ENCODE data around the gene NXNL1.
"Not testable (repeated sequence)": the region's sequence is repeated elsewhere in the genome, so short reads cannot be mapped to it uniquely, and the experiment has no call there.

Gene NXNL1, protein sequence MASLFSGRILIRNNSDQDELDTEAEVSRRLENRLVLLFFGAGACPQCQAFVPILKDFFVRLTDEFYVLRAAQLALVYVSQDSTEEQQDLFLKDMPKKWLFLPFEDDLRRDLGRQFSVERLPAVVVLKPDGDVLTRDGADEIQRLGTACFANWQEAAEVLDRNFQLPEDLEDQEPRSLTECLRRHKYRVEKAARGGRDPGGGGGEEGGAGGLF

DNA sequence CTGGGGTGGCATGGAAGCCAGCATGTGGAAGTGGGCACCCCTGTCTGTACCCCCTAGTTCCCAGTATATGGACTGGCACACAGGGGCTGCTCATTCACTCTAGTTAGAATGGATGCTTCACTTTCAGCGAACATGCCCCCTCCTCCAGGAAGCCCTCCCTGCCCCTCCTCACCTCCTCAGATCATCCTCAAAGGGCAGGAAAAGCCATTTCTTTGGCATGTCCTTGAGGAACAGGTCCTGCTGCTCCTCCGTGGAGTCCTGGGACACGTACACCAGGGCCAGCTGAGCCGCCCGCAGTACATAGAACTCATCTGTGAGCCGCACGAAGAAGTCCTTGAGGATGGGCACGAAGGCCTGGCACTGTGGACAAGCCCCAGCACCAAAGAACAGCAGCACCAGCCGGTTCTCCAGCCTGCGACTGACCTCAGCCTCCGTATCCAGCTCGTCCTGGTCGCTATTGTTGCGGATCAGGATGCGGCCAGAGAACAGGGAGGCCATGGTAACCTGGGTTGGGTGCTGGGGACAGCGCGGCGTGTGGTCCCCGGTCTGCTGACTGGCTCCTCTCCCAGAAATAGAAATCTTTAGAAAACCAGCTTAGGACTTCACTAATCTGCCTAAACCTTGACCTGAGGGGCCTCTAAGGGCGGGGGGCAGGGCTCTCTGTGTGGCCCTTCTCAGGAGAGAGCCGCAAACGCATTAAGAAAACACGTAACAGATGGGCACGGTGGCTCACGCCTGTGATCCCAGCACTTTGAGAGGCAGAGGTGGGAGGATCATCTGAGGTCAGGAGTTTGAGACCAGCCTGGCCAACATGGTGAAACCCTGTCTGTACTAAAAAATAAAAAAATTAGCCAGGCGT, at the start of gene NXNL1:
Gene NXNL1 (minus strand): TSS at position 555 of the 859 bp plus-strand sequence. CDS start 57 bp downstream, at position 498.
- DNase-seq, result no peak

DNA sequence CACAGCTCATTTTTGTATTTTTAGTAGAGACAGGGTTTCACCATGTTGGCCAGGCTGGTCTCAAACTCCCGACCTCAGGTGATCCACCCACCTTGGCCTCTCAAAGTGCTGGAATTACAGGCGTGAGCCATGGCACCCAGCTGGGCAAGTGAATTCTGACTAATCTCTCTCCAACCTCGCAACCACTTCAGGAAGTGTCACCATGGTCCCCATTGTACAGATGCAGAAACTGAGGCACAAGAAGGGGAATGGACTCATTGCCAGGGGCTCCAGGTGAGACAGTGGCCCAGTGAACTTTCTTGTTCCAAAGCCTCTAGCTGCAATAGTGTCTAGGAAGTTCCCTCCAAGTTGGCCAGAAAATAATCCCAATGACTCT, 47.8 kb upstream of the NXNL1 start:
- not testable (repeated sequence) for DNase-seq

DNA sequence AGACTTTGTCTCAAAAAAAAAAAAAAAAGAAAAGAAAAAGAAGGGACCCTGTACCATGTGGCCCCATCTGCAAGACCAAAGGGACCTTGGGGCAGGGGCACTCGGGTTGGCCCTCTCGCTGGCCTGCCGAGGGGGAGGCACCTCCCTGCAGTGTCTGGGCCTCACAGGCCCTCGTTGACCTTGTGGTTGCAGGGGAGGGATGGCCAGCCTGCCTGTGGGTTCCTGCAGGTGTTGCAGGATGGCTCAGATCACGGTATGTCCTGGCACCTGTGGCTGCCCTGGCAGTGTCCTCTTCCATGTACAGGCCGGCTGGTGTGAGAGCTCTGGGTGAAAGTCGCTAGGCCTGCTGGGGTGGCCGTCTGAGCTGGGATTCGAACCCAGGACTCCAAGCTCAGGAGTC, 46.0 kb upstream of the NXNL1 start:
- no peak for DNase-seq

DNA sequence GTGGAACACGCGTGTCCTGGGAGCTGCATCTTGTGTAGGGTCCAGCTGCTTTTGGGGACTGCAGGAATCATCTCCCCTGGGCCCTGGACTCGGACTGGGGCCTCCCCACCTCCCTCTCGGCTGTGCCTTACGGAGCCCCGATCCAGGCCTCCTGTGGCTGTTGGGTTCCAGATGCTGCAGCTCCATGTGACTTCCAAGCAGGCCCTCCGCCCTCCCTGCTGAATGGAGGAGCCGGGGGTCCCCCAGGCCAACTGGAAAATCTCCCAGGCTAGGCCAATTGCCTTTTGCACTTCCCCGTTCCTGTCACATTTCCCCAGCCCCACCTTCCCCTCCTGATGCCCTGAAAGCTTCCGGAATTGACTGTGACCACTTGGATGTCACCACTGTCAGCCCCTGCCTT, 44.5 kb upstream of the NXNL1 start:
- DNase-seq, result no peak

DNA sequence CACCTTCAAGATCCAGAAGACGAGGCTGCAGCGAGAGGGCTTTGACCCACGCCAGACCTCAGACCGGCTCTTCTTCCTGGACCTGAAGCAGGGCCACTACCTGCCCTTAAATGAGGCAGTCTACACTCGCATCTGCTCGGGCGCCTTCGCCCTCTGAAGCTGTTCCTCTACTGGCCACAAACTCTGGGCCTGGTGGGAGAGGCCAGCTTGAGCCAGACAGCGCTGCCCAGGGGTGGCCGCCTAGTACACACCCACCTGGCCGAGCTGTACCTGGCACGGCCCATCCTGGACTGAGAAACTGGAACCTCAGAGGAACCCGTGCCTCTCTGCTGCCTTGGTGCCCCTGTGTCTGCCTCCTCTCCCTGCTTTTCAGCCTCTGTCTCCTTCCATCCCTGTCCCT, 43.7 kb upstream of the NXNL1 start:
- no peak for DNase-seq

DNA sequence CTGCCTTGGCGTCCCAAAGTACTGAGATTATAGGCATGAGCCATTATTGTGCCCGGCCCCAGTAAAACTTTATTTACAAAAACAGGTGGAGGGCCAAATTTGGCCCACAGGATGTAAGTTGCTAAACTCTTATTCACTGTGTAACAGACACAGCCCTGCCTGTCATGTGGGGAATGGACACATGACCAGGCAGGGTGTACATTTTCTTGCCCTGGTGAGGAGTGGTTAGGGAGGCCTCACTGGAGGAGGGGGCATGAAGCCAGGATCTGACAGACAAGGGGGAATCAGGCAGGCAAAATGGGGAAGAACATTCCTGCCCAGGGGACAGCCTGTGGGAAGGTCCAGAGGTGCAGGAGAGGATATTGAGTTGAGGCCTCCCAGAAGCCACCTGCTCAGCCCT, 43.3 kb upstream of the NXNL1 start:
- no peak for DNase-seq

DNA sequence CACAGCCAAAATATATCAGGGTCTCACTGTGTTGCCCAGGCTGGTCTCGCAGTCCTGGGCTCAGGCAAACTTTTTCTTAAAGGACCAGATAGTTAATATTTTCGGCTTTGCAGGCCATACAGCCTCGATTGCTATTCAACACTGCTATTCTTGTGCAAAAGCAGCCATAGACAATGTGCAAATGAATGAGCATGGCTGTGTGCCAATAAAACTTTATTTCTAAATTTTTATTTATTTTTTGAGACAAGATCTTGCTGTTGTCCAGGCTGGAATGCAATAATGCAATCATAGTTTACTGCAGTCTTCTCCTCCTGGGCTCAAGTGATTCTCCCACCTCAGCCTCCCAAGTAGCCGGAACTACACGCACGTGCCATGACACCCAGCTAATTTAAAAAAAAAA, 42.5 kb upstream of the NXNL1 start:
- no peak for DNase-seq

DNA sequence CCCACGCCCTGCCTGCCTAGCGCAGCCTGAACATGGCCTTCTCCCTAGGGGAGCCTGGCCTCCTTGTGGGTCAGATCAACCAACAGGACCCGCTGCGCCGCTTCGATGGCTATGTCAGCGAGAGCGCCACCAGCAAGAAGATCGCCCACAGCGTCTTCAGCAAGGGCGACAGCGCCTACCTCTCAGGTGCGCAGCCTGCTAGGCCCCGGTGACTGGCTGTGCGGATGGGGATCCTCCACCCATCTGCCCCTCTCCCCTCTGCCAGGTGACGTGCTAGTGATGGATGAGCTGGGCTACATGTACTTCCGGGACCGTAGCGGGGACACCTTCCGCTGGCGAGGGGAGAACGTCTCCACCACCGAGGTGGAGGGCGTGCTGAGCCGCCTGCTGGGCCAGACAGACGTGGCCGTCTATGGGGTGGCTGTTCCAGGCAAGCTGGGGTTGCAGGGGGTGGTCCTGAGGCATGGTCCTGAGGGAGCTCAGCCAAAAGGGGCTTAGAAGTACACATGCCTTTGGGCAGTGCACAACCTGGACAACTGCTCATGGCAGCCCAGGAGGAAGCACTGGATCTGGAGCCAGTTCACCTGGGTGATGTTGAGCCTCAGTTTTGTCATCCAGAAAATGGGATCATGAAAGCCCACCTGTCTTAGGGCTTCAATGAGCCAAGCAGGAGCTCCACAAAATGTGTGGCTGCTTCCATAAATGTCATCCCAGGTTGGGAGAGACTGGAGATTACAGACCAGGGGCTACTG, 39.9 kb upstream of the NXNL1 start:
- no peak for DNase-seq

DNA sequence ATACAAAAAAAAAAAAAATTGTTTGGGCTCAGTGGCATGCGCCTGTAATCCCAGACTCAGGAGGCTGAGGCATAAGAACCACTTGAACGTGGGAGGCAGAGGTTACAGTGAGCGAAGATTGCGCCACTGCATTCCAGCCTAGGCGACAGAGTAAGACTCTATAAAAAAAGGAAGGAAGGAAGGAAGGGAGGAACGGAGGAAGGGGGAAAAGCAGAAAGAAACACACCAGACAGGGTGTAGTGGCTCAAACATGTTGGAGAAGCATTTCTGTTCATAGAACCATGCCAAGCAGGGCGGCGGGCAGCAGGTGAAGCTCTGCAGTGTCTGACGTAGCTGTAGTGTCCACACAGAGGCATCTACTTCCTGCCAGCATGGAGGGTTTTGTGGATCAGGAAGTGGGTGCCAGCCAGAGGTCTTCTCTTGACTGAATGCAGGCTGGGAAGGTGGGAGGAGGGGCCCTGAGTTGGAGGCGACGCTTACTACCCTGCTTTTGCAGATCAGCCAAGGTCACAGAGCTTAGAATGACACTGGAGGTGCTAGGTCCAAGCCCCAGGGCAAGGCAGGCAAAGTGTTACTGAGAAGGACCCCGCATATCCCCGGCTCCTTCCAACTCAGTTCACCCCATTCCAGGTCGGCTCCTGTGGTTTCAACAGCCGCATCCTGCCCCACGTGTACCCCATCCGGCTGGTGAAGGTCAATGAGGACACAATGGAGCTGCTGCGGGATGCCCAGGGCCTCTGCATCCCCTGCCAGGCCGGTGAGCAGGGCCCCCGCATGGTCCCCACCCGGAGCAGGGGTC, 39.1 kb upstream of the NXNL1 start:
- DNase-seq, result no peak

DNA sequence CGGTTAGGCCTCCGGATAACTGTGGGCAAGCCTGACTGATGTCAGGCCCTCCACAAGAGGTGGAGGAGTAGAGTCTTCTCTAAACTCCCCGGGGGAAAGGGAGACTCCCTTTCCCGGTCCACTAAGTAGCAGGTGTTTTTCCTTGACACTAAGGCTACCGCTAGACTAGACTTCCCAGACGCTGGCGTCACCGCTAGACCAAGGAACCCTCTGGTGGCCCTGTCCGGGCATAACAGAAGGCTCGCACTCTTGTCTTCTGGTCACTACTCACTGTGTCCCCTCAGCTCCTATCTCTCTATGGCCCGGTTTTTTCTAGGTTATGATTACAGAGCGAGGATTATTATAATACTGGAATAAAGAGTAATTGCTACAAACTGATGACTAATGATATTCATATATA, 38.3 kb upstream of the NXNL1 start:
- DNase-seq, result not testable (repeated sequence)

DNA sequence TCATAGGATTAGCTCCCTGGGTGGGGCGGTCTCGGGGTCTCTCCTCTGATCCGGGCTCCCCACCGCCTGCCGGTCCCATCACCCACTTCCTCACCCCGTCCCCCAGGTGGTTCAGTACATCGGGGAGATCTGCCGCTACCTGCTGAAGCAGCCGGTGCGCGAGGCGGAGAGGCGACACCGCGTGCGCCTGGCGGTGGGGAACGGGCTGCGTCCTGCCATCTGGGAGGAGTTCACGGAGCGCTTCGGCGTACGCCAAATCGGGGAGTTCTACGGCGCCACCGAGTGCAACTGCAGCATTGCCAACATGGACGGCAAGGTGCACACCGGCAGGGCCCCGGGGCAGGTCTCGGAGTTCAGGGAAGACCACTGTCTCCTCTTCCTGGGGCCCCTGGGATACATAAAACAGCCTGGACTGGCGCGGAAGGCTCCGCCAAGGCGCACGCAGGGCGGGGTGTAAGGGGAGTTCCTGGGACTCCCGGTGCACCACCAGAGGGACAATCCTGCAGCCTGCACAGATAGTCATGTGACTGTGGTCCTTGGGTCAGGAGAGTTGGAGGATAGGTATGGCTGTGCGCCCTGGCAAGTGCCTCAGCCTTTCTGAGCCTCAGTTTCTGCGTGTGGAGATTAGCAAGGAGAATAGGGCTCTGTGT, 36.5 kb upstream of the NXNL1 start:
- no peak for DNase-seq

DNA sequence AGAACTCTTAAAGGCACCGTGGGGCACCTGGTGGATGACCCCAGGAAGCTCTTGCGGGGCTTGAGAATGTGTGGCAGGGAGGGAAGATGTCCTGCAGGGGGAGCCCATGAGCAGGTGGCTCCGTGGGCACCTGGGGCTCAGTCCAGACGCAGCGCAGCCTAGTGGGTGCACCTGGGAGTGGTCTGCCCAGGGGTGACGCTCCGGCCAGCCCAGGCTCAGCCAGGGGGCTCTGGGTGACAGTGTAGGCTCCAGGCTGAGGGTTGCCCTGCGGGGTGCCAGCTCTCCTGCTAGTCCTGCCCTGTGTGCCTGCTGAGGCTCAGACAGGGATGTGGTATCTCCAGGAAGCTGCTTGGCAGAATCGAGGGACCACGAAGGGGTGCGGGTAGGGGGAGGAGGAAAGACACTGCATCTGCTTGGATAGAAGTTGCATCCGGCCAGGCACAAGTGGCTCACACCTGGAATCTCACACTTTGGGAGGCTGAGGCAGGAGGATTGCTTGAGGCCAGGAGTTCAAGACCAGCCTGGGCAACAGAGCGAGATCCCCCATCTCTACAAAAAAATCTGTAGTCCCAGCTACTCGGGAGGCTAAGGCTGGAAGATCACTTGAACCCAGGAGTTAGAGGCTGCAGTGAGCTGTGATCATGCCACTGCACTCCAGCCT, 35.7 kb upstream of the NXNL1 start:
- DNase-seq, result peak; percentile 27

DNA sequence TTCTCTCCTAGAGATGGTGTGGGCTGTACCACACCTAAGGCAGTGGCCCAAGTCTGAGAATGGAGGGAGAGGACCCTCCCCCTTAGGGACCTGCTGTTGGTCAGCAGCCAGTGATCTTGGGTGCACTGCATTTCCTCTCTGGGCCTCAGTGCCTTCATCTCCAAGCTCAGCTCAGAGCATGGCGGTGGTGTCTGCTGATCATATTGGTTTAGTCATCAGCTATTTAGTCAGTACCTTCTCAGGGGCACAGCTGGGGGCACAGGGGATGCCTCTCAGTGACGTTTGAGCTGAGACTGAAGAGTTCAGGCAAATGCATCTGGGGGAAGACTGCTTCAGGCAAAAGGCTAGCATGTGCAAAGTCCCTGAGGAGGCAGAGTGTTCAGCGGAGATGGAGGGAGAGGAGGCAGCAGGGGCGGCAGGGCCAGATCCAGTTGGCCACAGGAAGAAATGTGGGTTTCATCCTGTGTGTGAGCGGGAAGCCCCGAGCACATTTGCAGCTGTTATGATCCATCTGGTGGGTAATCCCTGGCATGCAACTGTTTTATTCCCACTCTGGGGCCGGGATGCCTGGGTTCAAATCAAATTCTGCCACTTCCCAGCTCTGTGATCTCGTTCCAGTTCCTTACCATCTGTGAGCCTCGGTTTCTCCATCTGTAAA, 35.0 kb upstream of the NXNL1 start:
- DNase-seq, result no peak

DNA sequence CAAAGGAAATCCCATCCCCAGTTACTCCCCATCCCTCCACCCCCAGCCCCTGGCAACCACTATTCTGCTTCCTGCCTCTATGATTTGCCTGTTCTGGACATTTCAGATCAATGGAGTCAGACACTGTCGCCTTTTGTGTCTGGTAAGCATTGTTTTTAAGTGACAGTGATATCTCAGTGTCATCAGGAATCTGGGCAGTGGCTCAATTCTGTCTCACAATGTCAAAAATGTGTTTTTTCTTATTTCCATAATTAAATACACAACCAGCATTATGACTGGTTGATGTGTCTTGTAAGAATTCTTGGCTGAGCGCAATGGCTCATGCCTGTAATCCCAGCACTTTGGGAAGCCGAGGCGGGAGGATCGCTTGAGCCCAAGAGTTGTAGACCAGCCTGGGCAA, 30.6 kb upstream of the NXNL1 start:
- DNase-seq, result no peak

DNA sequence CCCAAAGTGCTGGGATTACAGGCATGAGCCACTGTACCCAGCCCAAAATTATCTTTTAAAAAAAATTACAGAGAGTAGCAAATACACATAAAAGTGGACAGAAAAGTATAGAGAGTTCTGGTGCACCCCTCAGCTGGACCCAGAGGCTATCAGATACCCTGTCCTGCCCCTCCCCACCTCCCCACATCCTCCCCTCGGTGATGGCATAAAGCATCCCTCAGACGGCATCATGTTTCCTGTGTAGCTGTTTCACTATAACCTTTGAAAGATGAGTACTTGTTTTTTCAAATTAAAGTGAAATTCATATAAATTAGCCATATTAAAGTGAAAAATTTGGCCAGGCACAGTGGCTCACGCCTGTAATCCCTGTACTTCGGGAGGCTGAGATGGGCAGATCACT, 29.7 kb upstream of the NXNL1 start:
- DNase-seq, result no peak

DNA sequence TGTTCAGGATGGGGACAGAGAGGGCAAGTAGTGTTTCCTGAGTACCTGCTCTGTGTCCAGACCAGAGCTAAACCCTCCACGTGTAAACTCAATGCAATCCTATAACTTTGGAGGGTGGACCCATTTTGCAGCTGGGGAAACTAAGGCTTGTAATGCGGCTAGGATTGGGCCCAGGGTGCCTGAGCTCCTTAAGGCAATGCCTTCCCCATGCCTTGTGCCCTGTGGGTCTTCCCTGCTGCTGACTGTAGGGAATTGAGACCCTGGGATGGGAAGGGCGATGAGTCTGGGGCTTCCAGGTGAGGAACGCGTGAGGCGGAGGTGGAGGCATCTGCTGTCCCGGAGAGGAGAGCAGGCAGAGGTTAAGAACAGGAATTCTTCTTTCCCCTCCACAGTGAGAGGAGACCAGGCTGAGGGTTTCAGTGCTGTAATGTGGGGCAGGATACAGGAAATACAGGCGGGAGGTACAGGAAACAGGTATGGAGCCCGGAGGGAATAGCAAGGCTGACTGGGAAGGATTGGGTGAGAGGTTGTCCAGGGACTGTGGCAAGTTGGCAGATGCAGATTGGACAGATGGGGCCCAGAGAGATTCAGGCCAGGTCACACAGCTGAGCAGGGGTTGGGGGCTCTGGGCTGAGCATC, 28.8 kb upstream of the NXNL1 start:
- no peak for DNase-seq

DNA sequence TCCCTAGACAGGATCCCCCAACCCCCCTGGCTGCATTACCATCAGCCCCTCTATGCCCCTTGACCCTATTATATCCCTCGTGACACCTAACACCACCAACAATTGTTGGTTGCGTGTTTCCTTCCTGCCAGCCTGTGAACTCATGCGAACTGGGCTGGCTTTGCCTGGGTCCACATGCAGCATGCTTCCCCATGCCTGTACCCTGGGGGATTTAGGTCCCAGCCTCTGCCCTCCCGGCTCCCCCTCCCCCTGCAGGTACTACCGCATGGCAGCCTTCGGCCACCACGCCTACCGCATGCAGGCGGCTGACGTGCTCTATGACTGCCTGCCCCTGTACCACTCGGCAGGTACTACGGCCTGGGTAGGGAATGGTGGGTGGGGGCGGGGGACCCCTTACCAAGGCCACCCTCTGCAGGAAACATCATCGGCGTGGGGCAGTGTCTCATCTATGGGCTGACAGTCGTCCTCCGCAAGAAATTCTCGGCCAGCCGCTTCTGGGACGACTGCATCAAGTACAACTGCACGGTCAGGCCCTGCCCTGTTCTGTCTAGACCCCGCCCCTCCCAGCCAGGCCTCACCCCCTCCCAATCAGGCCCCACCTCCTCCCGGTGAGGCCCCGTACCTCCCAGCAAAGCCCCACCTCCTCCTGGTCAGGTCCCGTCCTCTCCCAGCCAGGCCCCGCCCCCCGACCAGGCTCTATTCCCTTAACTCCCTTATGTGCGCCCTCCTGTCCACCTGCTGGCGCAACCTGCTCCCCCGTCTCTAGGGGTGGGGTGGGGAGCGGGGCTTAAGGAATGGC, 28.1 kb upstream of the NXNL1 start:
- peak; percentile 78 for DNase-seq

DNA sequence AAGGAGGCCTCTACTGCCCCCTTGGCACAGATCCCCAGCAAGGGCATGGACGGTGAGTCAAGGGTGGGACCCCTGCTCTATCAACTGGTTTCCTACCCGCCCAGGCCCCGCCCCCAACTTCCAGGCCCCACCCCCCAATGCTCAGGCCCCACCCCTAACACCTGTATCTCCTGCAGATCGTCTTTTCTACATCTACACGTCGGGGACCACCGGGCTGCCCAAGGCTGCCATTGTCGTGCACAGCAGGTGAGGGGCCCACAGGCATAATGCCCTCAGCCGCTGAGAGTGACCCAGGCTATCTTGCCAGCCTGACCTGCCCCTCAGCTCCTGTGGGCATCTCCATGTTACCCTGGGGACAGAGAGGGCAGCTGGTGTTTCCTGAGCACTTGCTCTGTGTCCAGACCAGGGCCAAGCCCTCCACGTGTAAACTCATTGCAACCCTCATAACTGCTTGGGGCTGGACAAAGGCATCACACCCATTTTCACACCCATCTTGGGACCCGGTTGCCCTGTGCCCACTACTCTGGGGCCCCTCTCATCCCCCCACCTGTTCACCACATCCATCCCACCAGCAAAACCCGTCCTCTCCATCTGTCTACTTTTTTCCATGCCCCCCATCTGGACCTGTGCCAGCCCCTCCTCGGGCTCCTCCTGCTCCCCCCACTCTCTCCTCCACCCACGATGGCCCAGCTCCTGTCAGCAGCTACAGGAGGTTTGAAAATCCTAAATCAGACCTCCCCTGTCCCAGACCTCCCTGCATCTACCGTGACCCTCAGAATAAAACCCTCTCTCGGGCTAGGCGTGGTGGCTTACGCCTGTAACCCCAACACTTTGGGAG, 26.8 kb upstream of the NXNL1 start:
- no peak for DNase-seq

Measured in NCI-H774 (cell line).